GM12872 (cell line): ENCODE measurements around the gene TBX18.
A peak's percentile ranks its signal among the peaks of the same experiment; 100 is the strongest.

Source experiments
- CTCF ChIP-seq: IDR thresholded peaks from 3 replicates; pipeline ENCODE4 v1.5.1; 2011; ENCODE audit warnings: low read depth, mild to moderate bottlenecking, low read length, moderate library complexity; ENCODE audit not compliant: insufficient read depth

The TBX18 gene

GRCh38 chr6:84779380-84779779 lies 15.0 kb upstream of the TBX18 start:
- TF ChIP-seq CTCF = no peak

GRCh38 chr6:84777888-84778287 lies 13.5 kb upstream of the TBX18 start:
- no peak for TF ChIP-seq CTCF

- no peak for TF ChIP-seq CTCF
These were observed 12.0 kb upstream of the TBX18 start for GRCh38 chr6:84776392-84776791.

- no peak for TF ChIP-seq CTCF
These were observed 11.4 kb upstream of the TBX18 start for GRCh38 chr6:84775751-84776150.

GRCh38 chr6:84774985-84775284 lies 10.5 kb upstream of the TBX18 start:
- TF ChIP-seq CTCF = no peak

- peak; percentile 44; the same call in 2 of the 3 replicates for TF ChIP-seq CTCF
These were observed 10.0 kb upstream of the TBX18 start for GRCh38 chr6:84774157-84774984.

- TF ChIP-seq CTCF = no peak
These were observed 9.2 kb upstream of the TBX18 start for GRCh38 chr6:84773431-84774156.
